ENCODE results near the gene PHRF1.
A peak's percentile ranks its signal among the peaks of the same experiment; 100 is the strongest.

Gene PHRF1

DNA sequence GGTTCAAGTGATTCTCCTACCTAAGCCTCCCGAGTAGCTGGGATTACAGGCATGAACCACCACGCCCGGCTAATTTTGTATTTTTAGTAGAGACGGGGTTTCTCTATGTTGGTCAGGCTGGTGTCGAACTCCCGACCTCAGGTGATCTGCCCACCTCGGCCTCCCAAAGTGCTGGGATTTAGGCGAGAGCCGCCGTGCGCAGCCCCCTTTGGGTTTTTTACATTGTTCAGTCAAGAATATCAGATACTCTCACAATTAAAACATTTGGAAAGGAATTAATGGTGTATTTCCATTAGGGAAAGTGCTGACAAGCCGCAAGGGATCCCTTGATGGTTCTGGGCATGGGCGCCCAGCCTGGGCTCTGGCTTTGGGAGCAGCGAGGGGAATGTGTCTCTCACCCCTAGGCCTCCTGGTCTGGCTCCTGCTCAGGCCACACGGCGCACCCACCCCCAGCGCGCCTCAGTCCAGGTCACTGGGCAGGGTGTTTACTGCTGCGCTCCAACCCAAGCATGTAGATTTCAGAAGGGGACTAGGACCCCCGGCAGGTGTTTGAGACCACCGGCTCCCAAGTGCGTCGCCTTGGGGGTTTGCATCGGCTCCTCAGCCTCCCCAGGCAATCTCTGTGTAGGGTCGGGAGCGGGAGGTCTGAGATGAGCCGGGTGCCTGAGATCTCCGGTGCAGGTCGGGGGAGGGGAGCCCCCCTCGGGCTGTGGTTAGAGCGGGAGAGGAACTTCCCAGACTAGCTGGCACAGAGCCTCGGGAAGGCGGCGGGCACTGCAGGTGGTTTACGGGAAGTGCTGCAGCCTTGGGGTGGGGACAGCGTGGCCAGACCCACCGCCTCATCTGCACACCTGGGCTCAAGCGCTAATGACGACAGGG lies 40.3 kb downstream of the PHRF1 start:
- DNase-seq: peak; percentile 24

DNA sequence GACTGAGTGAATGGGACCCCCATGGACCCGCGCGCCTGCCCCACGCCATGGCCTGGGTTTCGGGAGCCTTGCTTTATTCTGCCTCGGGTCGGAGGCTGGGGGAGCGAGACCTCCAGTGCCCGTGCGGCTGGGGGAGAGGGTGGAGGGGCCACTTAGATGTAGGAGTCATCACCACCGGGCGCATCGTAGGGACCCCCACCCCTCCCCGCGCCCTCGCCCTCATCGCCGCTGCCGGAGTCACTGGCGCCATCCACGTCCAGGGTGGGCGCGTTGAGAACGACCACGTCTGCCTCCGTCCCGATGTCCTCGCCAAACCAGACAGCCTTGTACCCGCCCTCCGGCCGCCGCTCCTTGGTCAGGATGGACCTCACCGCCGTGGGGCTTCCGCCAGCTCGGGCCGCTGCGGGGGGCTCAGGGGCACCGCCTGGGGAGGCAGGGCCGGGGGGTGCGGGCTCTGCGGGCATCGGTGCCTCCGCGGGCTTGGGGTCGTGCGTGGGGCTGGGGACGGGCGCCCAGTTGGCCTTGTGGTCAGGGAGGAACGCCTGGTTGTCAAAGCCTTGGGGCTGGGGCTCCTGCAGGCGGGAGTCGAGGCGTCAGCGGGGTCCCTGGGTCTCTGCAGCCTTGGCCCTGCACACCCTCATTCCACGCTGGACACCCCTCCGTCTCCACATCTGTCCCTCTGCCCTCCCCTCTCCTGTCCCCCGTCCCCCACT lies 41.1 kb downstream of the PHRF1 start:
- no peak for DNase-seq

DNA sequence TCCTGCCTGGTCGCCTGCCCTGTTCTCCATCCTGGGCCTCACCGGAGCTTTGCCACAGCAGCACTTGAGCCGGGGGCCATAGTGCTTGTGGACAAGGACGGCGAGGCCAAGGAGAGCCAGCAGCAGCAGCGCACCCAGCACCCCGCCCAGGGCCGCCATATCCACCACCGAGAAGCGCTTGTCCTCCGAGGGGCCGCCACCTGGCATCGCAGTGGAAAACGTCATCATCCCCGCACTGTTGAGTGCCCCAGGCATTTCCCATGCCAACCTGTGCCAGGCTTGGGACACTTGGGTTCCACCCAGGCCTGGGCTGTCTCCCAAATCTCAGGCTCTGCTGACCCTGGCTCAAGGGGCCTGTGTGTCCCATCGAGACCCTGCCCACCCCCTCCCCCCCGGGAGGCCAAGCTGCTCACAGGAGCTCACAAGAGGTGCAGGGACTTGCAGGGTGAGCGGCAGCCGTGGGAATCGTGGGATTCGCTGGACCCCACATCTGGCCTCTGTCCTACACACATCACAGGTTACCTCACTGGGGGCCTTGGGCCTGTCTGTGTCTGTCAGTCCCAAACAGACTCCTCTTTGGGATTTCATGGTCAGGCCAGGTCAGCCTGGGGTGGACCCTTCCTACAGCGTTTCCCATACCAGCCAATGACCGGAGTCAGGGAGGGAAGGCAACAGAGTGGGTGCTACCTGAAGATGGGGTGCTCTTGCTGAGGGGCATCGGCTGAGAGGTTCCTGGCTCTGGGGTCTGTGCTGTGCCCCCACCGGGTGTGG lies 41.8 kb downstream of the PHRF1 start:
- DNase-seq: no peak

- no peak for DNase-seq
Measured at GRCh38 chr11:618856-619627, 42.8 kb downstream of the PHRF1 start.

GRCh38 chr11:619628-620050 lies 43.4 kb downstream of the PHRF1 start:
- no peak for DNase-seq

DNA sequence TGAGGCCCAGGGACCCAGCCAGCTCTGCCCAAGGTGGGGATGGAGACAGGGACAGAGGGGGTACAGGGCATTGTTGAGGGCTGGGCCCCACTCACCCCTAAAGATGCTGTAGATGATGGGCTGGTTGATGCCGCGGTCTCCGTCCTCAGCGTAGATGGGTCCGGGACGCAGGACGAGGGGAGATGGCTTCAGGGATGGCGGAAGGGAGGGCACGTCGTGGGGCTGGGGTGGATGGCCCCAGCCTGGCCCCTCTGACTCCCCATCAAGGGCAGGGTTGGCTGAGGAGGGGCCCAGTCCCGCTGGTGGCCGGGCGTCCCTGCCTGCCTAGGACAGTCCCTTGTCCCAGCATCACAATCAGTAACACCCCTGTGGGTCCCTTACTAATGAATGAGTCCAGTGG lies 43.9 kb downstream of the PHRF1 start:
- DNase-seq: no peak

DNA sequence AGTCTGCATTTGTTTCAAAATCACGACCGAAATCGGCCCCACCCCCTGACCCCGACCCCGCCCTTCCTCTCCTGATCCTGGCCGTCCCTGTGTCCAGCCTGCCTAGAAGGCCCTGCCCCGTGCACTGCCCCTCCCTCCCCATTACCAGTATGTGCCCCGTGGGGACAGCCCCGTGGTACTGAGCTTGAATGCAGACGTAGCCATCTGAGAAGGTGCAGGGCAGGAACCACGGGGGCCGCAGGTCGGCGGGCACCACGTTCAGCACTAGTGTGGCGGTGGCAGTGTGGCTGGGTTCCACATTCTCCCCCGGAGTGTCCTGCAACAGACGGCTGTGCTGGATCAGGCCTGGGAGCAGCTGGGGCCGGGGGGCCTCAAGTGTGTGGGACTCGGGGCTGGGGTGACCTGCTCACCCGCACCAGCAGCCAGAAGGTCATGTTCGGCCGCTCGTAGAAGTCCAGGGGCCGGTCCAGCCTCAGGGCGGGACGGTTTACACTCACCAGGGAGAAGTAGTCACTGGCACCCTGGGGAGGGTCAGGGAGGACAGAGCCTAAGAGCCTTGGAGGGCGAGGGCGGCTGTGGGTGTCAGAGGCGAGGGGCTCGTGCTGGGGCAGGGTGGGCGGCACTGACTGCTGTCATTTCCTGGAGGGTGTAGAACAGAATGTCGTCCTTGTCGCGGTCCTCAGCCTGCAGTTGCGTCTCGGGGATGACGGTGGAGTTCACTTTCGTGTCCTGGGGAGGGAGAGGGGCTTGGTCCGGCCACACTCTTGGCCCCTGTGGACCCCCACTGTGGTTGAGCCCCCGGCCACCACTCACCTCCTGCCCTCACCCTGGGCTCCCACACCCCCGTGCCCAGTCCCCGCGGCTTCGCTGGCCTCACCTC lies 44.9 kb downstream of the PHRF1 start:
- DNase-seq: no peak

- no peak for DNase-seq
Measured at GRCh38 chr11:621838-622237, 45.6 kb downstream of the PHRF1 start.

- DNase-seq: no peak
Measured at GRCh38 chr11:623349-623869, 47.1 kb downstream of the PHRF1 start.

GRCh38 chr11:623999-624704 lies 47.9 kb downstream of the PHRF1 start:
- DNase-seq: no peak

DNA sequence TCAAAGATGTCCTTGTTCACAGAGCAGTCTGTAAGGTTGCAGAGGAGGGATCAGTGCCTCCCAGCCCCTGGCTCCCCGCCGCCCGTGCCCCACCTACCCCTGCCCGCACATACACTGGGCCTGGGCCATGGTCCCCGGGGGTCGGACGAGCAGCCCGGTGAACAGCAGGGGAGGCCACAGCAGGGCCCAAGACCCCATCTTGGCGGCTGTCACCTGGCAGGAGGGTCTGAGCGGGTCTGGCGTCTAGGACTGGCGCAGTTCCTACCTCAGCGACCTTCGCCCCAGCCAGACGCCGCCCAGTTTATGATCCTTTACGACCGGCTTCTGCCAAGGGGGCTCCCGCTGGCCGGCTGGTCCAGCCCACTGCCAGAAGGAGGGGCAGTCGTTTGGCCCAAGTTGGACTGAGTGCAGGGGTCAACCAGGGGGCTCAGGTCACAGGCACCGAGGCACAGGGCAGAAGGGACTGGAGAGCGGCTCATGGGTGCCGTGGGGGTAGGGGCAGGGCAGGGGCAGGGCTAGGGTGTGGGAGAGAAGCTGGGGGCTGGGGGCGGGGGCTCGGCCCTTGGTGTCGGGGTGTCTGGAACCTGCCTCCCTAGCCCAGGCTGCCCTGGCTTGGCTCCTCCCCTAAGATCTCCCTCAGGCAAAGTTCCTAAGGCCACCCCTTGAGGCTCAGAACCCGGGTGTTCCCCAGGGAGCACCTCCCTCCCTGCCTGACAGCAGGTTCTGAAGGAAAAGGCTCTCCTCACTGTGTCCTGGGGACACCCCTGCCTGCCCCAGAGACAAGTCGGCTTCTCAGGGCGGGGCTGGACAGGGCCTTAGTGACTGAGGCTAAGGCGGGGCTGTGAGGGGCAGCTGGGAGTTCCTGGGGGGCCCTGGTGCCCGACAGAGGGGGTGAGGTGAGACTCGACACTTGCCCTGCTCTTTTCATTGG lies 48.7 kb downstream of the PHRF1 start, which contains the start of gene CDHR5:
Gene CDHR5, minus strand, starts transcription at position 251 of the 931 bp plus-strand sequence. Its CDS starts 53 bp downstream, at position 198.
- no peak for DNase-seq

GRCh38 chr11:625636-626268 lies 49.5 kb downstream of the PHRF1 start:
- DNase-seq: no peak

- DNase-seq: no peak
Measured at GRCh38 chr11:626475-627307, 50.4 kb downstream of the PHRF1 start, which contains the start of gene SCT. Gene SCT (minus strand): TSS chr11:627181. CDS start chr11:627143, 38 bp downstream.

GRCh38 chr11:627308-627576 lies 51.0 kb downstream of the PHRF1 start:
- DNase-seq: no peak

- DNase-seq: no peak
Measured at GRCh38 chr11:628056-628455, 51.8 kb downstream of the PHRF1 start.

DNA sequence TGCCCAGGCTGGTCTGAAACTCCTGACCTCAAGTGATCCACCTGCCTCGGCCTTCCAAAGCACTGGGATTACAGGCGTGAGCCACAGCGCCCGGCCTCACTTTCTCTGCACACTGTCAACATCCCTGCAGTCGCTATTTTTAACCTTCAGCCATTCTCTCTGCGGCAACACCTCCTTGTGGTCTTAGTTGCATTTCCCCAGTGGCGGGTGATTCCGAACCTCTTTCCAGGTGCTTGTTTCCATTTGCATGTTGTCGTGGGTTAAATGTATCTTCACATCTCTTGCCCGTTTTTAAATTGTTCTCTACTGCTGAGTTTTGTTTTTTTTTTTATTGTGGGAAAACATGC lies 52.9 kb downstream of the PHRF1 start:
- DNase-seq: no peak

DNA sequence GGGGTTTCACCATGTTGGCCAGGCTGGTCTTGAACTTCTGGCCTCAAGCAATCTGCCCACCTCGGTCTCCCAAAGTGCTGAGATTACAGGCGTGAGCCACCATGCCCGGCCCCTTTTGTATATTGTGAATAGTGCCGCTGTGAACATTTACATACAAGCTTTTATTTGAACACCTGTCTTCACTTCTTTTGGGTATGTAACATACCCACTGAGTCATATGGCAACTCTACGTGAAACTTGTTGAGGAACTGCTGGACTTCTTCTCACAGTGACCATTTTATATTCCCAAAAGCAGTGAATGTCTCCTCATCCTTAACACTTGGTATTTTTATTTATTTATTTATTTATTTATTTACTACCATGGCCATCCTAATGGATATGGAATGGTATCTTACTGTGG lies 54.6 kb downstream of the PHRF1 start:
- DNase-seq: no peak

DNA sequence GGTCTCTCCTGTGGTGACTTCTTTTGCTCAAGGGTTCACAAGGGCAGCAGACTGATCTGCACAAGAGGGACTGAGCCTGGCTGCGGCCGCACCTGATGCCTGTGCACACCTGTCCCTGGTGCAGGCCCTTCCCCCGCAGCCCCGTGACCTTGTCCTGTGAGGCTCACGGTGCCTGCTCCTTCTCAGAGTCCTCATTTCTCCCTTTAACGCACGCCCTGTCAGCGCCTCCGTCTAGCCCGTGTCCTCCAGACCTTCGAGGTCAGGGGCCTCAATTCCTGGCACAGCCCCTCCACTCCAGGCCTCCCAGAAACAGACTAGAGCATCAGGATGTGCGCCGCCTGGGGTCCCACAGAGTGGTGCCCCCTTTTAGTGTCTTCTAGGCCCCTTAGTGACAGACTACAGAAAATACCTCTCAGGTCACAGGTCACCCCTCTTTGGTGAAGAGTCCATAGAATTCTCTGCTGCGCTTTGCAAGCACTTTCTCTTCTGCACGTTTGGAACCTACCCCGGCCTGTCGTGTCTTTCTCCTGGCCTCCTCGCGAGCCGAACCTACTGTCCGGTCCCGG lies 59.8 kb downstream of the PHRF1 start:
- DNase-seq: no peak

Measured in GDM1 (cell line).